Esophagus (tissue), 2 donors: ENCODE measurements around the gene IFI30. TPM values are rescaled to one million over a fixed set of nuclear protein-coding genes. Genes with fewer than 3 reads are reported as not detected.
"Not testable (repeated sequence)": the region's sequence is repeated elsewhere in the genome, so short reads cannot be mapped to it uniquely, and the experiment has no call there.

Source experiments
- H3K27ac ChIP-seq, 2 donors: one replicate each; pipeline ENCODE4 v1.5.1; 2013; ENCODE audit warnings: low read depth in 2 of 2, mild to moderate bottlenecking in 2 of 2, inconsistent platforms in 1 of 2, low read length in 1 of 2, moderate library complexity in 1 of 2
- H3K27me3 ChIP-seq, 2 donors: one replicate each; pipeline ENCODE4 v1.6.1; 2013; ENCODE audit warnings: low read length in 2 of 2, control low read depth in 1 of 2, mild to moderate bottlenecking in 1 of 2; ENCODE audit not compliant: insufficient read depth in 2 of 2, control insufficient read depth in 1 of 2
- H3K36me3 ChIP-seq, 2 donors: one replicate each; pipeline ENCODE4 v1.6.1; 2013; ENCODE audit warnings: low read length in 1 of 2; ENCODE audit not compliant: control insufficient read depth in 2 of 2, insufficient read depth in 2 of 2
- H3K4me1 ChIP-seq, 2 donors: one replicate each; pipeline ENCODE4 v1.6.1; 2013; ENCODE audit warnings: low read length in 1 of 2; ENCODE audit not compliant: control insufficient read depth in 2 of 2, insufficient read depth in 2 of 2
- H3K4me3 ChIP-seq, 2 donors: one replicate each; pipeline ENCODE4 v1.5.1; 2013; ENCODE audit warnings: low read length in 2 of 2, mild to moderate bottlenecking in 2 of 2, low read depth in 1 of 2, moderate library complexity in 1 of 2
- H3K9me3 ChIP-seq, 2 donors: one replicate each; pipeline ENCODE4 v1.6.1; 2013; ENCODE audit warnings: mild to moderate bottlenecking in 2 of 2, low read depth in 1 of 2, low read length in 1 of 2, moderate library complexity in 1 of 2; ENCODE audit not compliant: control insufficient read depth in 2 of 2, insufficient read depth in 1 of 2
- WGBS, 2 donors: extraction: QIAGEN DNeasy Blood & Tissue Kit; methylation state at CpG; one replicate each; pipeline ENCODE4 v1.1.7; 2013; 5-methylcytosine and 5-hydroxymethylcytosine counted together
- polyA plus RNA-seq, 2 donors: library from polyadenylated mRNA; stranded (reverse); fragments of 200-250 nt; gene quantifications; one replicate each; pipeline ENCODE4 v1.2.3, GENCODE V29; 2013
- donor health status: healthy with polysubstance abuse.
- donor health status: Bipolar disorder and iron deficiency.

The IFI30 gene
- polyA plus RNA-seq, 2 donors, result 9.9 to 29.3 TPM

DNA sequence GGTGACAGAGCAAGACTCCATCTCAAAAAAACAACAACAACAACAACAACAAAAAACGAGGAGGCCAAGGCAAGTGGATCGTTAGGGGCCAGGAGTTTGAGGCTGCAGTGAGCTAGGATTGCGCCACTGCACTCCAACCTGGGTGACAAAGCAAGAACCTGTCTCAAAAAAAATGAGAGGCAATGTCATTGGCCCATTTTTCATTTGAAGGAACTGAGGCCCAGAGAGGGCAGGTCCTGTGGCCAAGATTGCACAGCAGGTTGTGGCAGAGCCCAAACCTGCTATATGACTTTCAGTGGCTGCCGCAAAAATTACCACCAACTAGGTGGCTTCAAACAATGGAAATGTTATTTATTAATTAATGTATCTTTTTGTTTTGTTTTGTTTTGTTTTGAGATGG is 15.1 kb upstream of the IFI30 start:
- H3K4me1 ChIP-seq, result peaks cover 14 to 40% of the 10 kb centered on the region in 2 donors
- H3K4me3 ChIP-seq, result no peak overlapping the region
- WGBS, 2 donors, result 64 to 69% methylated on average over 4 of the region's 4 CpGs
- no peaks in the 10 kb centered on the region for H3K27me3 ChIP-seq
- no peaks in the 10 kb centered on the region for H3K9me3 ChIP-seq
- H3K27ac ChIP-seq, result no peak overlapping the region
- H3K36me3 ChIP-seq, result peaks cover 6 to 14% of the 10 kb centered on the region in 2 donors

DNA sequence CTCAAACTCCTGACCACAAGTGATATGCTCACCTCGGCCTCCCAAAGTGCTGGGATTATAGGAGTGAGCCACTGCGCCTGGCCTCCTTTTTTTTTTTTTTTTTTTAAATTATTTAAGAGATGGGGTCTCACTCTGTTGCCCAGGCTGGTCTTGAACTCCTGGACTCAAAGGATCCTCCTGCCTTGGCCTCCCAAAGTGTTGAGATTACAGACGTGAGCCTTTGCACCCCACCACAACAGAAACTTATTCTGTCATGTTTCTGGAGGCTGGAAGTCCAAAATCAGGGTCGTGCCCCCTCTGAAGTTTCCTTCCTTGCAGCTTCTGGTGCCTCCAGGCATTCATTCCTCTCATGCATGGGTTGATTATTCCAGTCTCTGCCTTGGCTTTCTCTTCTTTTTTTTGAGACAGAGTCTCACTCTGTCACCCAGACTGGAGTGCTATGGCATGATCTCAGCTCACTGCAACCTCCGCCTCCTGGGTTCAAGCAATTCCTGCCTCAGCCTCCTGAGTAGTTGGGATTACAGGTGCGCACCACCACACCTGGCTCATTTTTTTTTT is 14.5 kb upstream of the IFI30 start:
- not testable (repeated sequence) for H3K4me3 ChIP-seq, H3K27me3 ChIP-seq, H3K27ac ChIP-seq, H3K9me3 ChIP-seq
- WGBS, 2 donors, result 78 to 91% methylated on average over 6 of the region's 6 CpGs
- Histone ChIP-seq H3K4me1 (peaks cover 13 to 36% of the 10 kb centered on the region in 2 donors), H3K36me3 (peaks cover 6 to 14% of the 10 kb centered on the region in 2 donors)

DNA sequence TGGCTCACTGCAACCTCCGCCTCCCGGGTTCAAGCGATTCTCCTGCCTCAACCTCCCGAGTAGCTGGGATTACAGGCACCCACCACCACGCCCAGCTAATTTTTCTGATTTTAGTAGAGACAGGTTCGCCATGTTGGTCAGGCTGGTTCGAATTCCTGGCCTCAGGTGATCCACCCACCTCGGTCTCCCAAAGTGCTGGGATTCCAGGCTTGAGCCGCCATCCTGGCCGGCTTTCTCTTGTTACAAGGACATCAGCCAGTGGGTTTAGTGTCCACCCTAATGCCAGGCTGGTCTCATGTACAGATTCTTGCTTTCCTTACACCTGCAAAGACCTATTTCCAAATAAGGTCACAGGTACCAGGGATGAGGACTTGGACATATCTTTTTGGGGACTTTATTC is 13.8 kb upstream of the IFI30 start:
- H3K4me3 ChIP-seq, result no peak overlapping the region
- H3K36me3 ChIP-seq, result peaks cover 6 to 14% of the 10 kb centered on the region in 2 donors
- H3K9me3 ChIP-seq, result no peaks in the 10 kb centered on the region
- H3K27ac ChIP-seq, result no peak overlapping the region
- 89 to 90% methylated on average over 10 of the region's 10 CpGs for WGBS, 2 donors
- peaks cover 10 to 33% of the 10 kb centered on the region in 2 donors for H3K4me1 ChIP-seq
- H3K27me3 ChIP-seq, result no peaks in the 10 kb centered on the region

DNA sequence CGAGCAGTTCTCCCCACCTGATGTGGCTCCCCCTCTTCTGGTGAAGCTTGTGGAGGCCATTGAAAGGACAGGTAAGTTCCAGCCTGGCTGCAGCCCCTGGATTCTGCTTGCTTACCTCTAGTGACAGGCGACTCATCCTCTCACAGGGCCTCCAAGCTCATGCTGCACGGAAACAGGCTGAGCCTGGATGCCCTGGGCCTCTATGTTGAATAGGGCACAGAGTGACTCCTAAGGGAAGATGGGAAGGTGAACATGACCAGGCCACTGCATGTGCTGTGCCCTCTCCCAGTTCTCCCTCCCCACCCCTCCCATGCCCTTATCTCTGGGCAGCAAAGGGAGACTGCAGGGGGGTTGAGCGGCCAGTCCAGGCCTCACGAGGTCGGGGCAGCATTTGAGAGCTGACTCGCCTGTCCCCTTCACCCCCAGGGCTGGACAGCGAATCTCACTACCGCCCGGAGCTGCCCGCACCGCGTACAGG is 13.1 kb upstream of the IFI30 start:
- no peaks in the 10 kb centered on the region for H3K9me3 ChIP-seq
- H3K4me1 ChIP-seq, result peaks cover 10 to 29% of the 10 kb centered on the region in 2 donors
- peak overlapping the region; percentile 26 to 40 for H3K4me3 ChIP-seq
- 49 to 55% methylated on average over 13 of the region's 13 CpGs for WGBS, 2 donors
- H3K36me3 ChIP-seq, result peaks cover 6 to 17% of the 10 kb centered on the region in 2 donors
- H3K27me3 ChIP-seq, result no peaks in the 10 kb centered on the region
- peak overlapping the region in 1 of 2 donors; percentile 80 for H3K27ac ChIP-seq

DNA sequence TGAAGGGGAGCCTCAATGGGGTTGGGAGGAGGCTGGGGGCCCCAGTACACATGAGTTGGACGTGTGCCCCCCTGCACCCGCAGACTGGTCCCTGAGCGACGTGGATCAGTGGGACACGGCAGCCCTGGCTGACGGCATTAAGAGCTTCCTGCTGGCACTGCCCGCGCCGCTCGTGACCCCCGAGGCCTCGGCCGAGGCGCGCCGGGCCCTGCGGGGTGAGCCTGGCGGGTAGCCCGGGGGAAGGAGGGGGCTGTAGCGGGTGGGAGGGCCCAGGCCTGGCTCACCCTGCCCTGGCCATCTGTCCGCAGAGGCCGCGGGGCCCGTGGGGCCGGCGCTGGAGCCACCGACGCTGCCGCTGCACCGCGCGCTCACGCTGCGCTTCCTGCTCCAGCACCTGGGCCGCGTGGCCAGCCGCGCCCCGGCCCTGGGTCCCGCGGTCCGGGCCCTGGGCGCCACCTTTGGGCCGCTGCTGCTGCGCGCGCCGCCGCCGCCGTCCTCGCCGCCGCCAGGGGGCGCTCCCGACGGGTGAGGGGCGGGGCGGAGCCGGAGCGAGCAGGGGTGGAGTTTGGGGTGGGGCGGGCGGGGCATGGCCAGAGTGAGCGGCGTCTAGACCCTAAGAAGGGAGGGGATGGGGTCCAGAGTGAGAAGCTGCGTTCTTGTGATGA is 12.5 kb upstream of the IFI30 start:
- peaks cover 6 to 23% of the 10 kb centered on the region in 2 donors for H3K36me3 ChIP-seq
- peak overlapping the region; percentile 62 to 80 for H3K27ac ChIP-seq

DNA sequence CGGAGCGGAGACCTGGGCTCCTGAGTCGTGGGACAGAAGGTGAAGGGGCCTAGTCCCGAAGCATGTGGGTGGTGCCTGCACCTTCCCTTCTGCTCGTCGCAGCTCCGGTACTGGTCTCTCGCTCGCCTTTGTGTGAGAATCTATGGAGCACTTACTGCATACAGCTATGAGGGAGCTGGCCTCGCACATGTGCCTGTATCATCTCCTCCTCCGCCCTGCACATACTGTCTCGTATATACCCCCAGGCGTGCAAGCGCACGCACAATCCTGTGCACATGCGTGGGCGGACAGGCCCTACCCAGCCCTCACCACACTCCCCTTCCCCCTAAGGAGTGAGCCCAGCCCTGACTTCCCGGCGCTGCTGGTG is 12.0 kb upstream of the IFI30 start:
- WGBS, 2 donors, result 43 to 55% methylated on average over 16 to 19 of the region's 19 CpGs
- no peaks in the 10 kb centered on the region for H3K27me3 ChIP-seq
- H3K36me3 ChIP-seq, result peaks cover 6 to 25% of the 10 kb centered on the region in 2 donors
- H3K27ac ChIP-seq, result no peak overlapping the region
- H3K9me3 ChIP-seq, result no peaks in the 10 kb centered on the region
- H3K4me3 ChIP-seq, result peak overlapping the region; percentile 1 to 5
- peaks cover 6 to 20% of the 10 kb centered on the region in 2 donors for H3K4me1 ChIP-seq

More for the DNA sequence above, 12.5 kb upstream of the IFI30 start:
- Histone ChIP-seq H3K9me3 (no peaks in the 10 kb centered on the region), H3K4me3 (peak overlapping the region; percentile 26 to 40), H3K27me3 (no peaks in the 10 kb centered on the region), H3K4me1 (peaks cover 6 to 25% of the 10 kb centered on the region in 2 donors)
- WGBS, 2 donors, result 1 to 10% methylated on average over 16 to 66 of the region's 66 CpGs

DNA sequence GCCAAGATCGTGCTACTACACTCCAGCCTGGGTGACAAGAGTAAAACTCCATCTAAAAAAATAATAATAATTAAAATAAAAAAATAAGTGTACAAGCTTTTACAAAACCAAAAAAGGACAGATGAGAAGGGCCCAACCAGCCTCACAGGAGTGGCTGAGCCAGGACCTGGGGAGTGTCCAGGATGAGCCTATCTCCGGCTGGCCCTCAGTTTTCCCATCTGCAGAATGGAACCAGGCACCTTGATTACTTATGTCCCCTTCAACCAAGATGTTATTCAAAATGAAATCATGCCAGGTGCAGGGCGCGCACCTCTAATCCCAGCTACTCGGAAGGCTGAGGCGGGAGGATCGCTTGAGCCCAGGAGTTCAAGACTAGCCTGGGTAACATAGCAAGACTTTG is 9.5 kb upstream of the IFI30 start:
- no peaks in the 10 kb centered on the region for H3K27me3 ChIP-seq
- no peak overlapping the region for H3K27ac ChIP-seq
- H3K4me1 ChIP-seq, result peaks cover 6 to 12% of the 10 kb centered on the region in 2 donors
- H3K36me3 ChIP-seq, result peaks cover 6 to 34% of the 10 kb centered on the region in 2 donors
- no peak overlapping the region for H3K4me3 ChIP-seq
- 96 to 98% methylated on average over 7 of the region's 7 CpGs for WGBS, 2 donors
- H3K9me3 ChIP-seq, result no peaks in the 10 kb centered on the region

DNA sequence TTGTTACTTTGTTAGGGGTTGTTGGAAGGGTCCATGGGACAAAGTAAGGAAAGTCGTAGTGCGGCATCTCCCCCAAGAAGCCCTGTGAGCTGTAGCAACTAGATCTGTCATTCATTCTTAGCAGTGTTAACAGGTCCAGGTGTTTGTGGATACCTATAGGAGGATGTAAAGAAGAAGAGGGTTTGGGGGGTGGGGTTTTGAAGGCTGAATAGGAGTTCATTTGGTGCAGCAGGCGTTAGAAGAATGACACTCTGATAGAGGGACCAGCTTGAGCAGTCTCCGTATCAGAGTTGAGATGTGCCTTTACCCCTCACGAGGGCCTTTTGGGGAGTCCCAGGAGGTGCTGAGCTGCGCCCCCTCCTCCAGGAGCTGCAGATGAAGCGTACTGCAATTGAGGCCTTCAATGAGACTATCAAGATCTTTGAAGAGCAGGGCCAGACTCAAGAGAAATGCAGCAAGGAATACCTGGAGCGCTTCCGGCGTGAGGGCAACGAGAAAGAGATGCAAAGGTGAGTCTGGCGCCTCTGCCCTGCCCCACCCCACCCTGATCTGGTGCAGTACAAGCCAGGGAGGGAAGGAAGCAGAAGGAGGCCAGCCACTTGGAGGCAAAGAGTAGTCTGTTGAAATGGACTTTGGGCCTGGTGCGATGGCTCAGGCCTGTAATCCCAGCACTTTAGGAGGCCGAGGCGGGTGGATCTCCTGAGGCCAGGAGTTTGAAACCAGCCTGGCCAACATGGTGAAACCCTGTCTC is 7.6 kb upstream of the IFI30 start:
- peaks cover under 1 to 7% of the 10 kb centered on the region in 2 donors for H3K4me1 ChIP-seq
- H3K27me3 ChIP-seq, result no peaks in the 10 kb centered on the region
- no peak overlapping the region for H3K4me3 ChIP-seq
- H3K27ac ChIP-seq, result no peak overlapping the region
- H3K9me3 ChIP-seq, result no peaks in the 10 kb centered on the region
- 95 to 96% methylated on average over 15 of the region's 15 CpGs for WGBS, 2 donors
- peaks cover 6 to 36% of the 10 kb centered on the region in 2 donors for H3K36me3 ChIP-seq

DNA sequence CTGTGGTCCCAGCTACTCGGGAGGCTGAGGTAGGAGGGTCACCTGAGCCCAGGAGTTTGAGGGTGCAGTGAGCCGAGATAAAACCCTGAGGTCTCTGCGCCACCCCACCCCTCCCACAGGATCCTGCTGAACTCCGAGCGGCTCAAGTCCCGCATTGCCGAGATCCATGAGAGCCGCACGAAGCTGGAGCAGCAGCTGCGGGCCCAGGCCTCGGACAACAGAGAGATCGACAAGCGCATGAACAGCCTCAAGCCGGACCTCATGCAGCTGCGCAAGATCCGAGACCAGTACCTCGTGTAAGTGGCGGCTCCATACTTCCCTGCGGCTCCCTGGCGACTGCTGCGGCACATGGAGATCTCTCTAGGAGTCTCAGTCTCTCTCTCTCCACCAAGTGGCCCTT is 6.6 kb upstream of the IFI30 start:
- WGBS, 2 donors, result 92 to 97% methylated on average over 21 of the region's 21 CpGs
- H3K27me3 ChIP-seq, result no peaks in the 10 kb centered on the region
- no peaks in the 10 kb centered on the region for H3K9me3 ChIP-seq
- H3K4me1 ChIP-seq, result no peaks in the 10 kb centered on the region
- no peak overlapping the region for H3K27ac ChIP-seq
- H3K4me3 ChIP-seq, result no peak overlapping the region
- peaks cover 6 to 31% of the 10 kb centered on the region in 2 donors for H3K36me3 ChIP-seq
